H1 (cell line): Measurements from ENCODE around the gene FBN1. TPM values are rescaled to one million over a fixed set of nuclear protein-coding genes. Genes with fewer than 3 reads are reported as not detected.

Experiments used
- CEBPB ChIP-seq: IDR thresholded peaks from 2 replicates; pipeline ENCODE4 v1.6.1; 2012; ENCODE audit warnings: low read depth, low read length
- CHD7 ChIP-seq: fragments of 300-600 bp; sonication (generic); IDR thresholded peaks from 2 replicates; pipeline ENCODE4 v1.7.1; 2012; ENCODE audit warnings: low read length, moderate library complexity, mild to moderate bottlenecking, inconsistent platforms; ENCODE audit not compliant: insufficient replicate concordance
- EZH2 ChIP-seq: fragments of 200-600 bp; sonication (generic); IDR thresholded peaks from 2 replicates; pipeline ENCODE4 v1.7.1; 2012; ENCODE audit warnings: low read depth, mild to moderate bottlenecking, moderate library complexity, low read length, inconsistent platforms; ENCODE audit not compliant: severe bottlenecking
- ZNF274 ChIP-seq: IDR thresholded peaks from 2 replicates; pipeline ENCODE4 v1.7.0; 2012; ENCODE audit warnings: low read length, borderline replicate concordance; ENCODE audit errors: extremely low read depth
- polyA plus RNA-seq, 7 experiments: library from polyadenylated mRNA; depleted of rRNA in 3 of 7; stranded (reverse) in 5 of 7; unstranded in 2 of 7; fragments of >200 nt in 5 of 7; fragments of 200-250 nt in 2 of 7; gene quantifications; 1 replicate in 5 of 7; 2 replicates in 1 of 7; 4 replicates in 1 of 7; pipeline versions ENCODE4 v1.2.1 to v1.2.3, GENCODE V29; 2011 to 2013; ENCODE audit warnings: missing spikeins in 2 of 7, mixed read lengths in 2 of 7
- total RNA-seq: library from RNA; stranded (reverse); fragmentation: NEBNext Ultra II Directional; extraction: Animal tissue kit (Norgen Biotek cat#: 25700); gene quantifications from 2 replicates; pipeline ENCODE4 v1.2.1, GENCODE V29; 2021

FBN1 gene
- total and polyA plus RNA-seq, 2 of the 8 experiments (the other 6 are each of a cell fraction or from before 2014, with no cell fraction given), result 3.0 to 4.0 TPM

DNA sequence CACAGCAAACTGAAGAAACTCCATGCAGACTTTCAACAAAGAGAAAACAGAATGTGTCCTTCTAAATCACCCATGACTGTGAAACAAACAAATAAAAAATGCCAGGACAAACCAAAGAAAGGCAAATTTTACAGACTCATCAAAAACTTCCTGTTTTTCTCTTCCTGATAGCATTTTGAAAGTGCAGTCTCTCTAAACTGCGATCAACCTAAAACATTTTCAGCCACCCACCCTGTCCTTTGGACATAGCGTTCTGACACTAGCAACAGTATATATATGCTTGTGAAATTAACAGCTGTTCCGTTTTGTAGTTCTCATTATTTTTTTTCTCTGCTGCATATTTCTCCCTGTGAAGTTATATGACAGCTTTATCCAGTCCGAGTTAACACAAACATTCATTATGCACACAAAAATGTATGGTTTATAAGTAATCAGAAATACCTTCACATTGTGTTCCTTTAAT, 151.7 kb downstream of the FBN1 start (continued):
- no peak for TF ChIP-seq CHD7
- no peak for TF ChIP-seq EZH2
- no peak for TF ChIP-seq CEBPB
- no peak for TF ChIP-seq ZNF274
